Activated CD4-positive, alpha-beta T cell treated with anti-CD3 and anti-CD28 coated beads for 4 hours (primary cell): Measurements from ENCODE around the gene PPP6R1.
"Not testable (repeated sequence)": the region's sequence is repeated elsewhere in the genome, so short reads cannot be mapped to it uniquely, and the experiment has no call there.

Experiments
- DNase-seq, 2 donors: peaks; one replicate each; pipeline ENCODE4 v3.0.0-alpha.2; 2020

PPP6R1 gene

DNA sequence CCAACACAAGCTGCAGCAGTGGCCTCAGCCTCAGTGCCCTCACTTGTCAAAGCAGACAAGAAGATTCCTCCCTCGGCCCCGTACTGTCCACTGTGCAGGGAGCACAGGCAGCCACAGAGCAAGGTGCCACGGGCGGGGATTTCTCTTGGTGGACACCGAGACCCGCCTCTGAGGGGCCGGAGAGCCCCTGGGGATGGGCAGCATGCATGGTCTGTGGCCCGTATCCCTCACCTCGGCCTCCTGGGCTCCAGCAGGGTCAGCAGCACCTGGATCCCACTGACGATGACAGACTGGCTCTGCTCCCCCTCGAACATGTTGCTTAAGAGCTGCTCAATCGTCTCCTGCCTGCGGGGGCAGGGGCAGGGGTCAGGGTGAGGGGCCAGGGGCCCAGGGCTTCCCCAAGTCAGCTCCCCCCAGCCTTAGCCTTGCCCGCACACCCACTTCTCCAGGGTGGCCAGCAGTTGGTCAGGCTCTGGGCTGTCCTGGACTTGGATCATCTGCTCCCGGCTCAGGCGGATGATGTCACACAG is 16.8 kb downstream of the PPP6R1 start:
- DNase-seq, result no peak

GRCh38 chr19:55241143-55241934 is 17.5 kb downstream of the PPP6R1 start:
- no peak for DNase-seq

DNA sequence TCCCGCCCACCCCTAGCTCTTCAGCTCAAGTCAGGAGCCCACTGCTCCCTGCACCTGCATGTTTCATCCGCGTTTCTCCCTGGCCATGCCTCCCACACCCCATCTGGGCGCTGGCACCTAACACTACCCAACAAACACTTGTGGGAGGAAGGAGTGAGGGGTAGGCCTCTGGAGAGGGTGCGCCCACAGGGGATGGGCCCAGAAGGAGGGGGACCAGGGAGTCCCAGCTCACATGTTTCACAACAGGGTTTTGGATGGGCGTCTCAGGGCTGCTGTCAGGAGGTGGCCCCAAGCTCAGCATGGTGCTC is 18.1 kb downstream of the PPP6R1 start:
- no peak for DNase-seq

DNA sequence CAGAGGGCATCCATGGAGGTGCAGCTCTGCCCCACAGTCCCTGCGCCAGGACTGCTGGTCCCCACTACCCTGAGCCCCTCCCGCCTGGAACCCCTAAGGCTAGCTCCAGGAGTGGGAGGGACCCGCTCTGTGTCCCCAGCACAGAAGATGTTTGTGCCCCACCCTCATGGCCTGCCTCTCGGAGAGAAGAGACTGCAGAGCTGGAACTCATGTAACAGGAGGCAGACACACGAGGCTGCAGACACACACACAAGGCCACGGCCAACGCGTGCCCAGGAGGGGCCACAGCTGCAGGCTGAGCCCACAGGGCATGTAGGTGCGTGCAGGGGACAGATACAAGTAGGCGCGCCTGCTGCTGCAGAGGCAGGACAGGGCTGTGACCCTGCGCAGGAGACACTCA is 19.8 kb downstream of the PPP6R1 start:
- no peak for DNase-seq

GRCh38 chr19:55238030-55238429 is 20.8 kb downstream of the PPP6R1 start:
- no peak for DNase-seq

- DNase-seq, result no peak
Observed at GRCh38 chr19:55232986-55233385, 25.8 kb downstream of the PPP6R1 start.

DNA sequence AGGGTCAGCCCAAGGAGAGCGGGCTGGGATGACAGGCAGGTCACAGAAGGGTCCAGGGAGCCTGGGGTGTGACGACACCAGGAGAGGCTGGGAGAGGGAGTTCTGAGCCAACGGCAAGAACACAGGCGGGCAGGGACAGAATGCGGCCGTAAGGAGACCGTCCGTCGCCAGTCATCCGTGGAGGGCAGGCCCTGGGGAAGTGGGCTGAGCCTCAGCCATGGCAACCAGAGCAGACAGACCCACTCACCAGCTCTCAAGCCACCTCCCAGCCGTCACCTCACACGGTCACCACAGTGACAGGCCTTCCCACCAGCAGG is 26.6 kb downstream of the PPP6R1 start:
- no peak for DNase-seq

GRCh38 chr19:55231391-55232285 is 27.2 kb downstream of the PPP6R1 start:
- no peak for DNase-seq

- no peak for DNase-seq
Observed at GRCh38 chr19:55230780-55231179, 28.0 kb downstream of the PPP6R1 start.

DNA sequence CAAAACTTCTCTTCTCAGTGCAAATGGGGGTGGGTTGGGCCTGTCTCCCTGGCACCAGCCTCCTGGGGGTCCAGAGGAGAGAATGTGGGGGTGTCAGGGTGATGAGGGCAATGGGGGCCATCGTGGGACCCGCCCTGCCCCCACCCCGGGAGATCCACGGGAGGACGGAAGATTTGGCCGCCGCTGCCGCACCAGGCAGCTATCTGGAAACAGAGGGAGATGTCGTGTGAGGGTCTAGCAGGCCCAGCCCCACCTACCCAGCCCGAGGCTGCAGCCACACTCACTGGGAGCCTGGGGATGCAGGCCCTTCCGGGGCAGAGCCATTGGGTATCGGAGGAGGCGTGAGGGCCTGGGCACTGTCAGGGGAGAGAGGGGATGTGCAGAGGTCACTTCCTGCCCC is 28.5 kb downstream of the PPP6R1 start:
- no peak for DNase-seq

DNA sequence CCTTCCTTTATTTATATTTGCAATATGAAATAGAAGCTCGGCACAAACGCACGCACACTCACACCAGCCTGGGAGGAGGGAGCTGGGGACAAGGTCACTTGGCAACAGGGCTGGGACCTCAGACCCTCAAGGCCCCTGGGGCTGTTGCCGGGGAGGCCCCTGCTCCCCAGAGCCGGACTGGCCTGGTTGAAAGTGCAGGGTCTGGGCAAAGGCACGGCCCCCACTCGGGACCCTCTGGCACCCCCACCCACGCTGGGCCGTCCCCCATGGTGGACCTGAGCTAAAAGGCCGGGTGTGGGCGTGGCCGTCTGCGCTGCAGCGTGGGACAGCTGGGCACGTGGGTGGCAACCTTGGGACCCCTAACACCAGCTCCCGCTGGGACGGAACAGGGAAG is 29.0 kb downstream of the PPP6R1 start:
- no peak for DNase-seq

- DNase-seq, result no peak
Observed at GRCh38 chr19:55229145-55229788, 29.6 kb downstream of the PPP6R1 start.

DNA sequence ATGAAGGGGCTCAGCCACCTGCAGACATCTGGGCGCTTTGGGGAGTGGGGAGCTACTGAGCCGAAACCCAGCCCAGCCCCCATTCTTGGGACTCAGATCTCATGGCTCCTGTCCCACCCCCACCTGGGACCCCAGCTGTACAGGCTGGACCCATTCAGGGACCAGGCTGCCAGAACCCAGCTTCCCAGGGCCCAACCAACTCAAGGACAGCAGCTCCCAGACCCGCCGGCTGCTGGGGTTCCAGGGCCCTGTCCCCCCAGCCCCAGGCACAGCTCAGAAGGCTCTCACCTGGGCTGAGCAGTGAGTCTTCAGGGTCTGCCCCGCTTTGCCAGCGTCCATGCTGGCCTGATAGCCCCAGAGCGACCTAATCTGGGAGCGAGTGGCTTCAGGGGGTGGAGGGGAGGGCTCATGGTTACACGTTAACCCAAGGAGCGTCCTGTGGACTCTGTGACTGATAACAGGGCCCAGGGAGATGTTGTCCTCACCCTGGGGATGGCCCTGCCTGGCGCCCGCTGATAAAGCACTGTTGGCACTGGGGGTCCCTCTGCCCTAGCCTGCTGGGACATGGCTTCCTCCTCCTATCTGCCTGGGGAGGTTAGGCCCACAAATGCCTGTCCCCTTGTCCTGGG is 30.3 kb downstream of the PPP6R1 start, which contains the start of gene TMEM86B:
TSS of gene TMEM86B (minus strand) at position 361 of the 629 bp plus-strand sequence. CDS start at position 339, 22 bp downstream.
- no peak for DNase-seq

GRCh38 chr19:55228015-55228391 is 30.8 kb downstream of the PPP6R1 start:
- DNase-seq, result no peak

GRCh38 chr19:55227241-55228014 is 31.4 kb downstream of the PPP6R1 start:
- DNase-seq, result no peak

DNA sequence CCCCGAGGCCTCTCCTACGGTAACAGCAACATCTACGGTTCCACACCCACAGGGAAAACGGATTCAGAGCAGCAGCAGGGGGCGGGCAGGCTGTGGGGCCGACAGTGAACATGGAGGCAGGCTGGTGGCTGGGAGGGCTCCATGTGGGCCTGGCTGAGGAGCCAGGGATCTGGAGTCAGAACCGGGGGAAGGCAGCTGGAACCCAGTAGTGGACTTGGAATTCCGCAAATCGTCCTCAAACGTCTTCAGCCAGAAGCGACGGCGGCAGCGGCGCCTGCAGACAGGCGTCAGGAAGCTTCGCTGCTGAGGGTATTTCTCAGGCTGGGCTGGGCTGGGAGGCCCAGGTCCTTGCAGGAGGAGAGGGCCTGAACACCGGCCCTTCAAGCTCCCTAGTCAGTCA is 32.0 kb downstream of the PPP6R1 start:
- no peak for DNase-seq

GRCh38 chr19:55226273-55226672 is 32.5 kb downstream of the PPP6R1 start:
- no peak for DNase-seq

- no peak for DNase-seq
Observed at GRCh38 chr19:55225415-55225958, 33.3 kb downstream of the PPP6R1 start.

DNA sequence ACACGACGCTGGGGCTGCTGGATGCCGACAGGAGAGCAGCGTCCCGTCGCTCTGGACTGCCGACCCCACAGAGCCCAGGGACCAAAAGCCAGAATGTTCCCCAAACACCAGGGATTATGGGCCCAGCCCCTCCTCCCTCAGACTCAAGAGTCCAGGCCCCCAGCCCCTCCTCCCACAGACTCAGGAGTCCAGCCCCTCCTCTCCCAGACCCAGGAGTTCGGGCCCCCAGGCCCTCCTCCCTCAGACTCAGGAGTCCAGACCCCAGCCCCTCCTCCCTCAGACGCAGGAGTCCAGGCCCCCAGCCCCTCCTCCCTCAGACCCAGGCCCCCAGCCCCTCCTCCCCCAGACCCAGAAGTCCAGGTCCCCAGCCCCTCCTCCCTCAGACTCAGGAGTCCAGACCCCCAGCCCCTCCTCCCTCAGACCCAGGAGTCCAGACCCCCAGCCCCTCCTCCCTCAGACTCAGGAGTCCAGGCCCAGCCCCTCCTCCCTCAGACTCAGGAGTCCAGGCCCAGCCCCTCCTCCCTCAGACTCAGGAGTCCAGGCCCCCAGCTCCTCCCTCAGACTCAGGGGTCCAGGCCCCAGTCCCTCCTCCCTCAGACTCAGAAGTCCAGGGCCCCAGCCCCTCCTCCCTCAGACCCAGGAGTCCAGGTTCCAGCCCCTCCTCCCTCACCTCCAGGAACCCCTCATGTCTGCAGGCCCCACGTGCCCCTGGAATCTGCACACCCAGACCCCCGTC is 34.0 kb downstream of the PPP6R1 start:
- DNase-seq, result not testable (repeated sequence)

DNA sequence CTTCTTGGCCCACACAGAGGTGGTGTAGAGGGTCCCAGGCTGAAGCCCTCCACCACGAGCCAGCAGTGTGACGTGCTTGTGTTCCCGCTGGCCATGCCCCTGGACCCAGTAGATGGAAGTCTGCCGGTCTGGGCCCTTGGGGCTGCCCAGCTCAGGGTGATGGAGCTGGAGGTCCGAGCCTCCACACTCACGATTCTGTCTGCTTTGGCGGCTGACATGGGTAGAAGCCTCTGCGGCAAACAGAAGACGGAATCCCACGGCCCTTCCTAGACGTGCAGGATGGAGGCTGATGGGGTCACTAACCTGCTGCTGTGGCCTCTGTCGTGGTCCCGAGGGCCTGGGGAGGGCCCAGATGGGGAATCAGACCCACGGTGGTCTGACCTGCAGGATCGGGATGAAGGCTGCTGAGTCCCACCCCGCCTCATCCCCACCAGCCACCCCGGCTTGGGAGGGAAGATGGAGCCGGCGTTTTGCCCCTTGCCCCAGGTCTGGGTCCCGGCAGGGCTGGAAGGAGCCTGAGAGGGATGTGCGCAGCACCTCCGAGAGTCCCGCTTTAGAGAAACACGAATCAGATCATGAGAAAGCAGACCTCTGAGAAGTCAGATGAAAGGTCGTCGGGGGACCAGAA is 34.7 kb downstream of the PPP6R1 start:
- no peak for DNase-seq
